GM19193 (cell line): ENCODE measurements around the gene ZNF892.

Experiments used
- POLR2A ChIP-seq: IDR thresholded peaks from 4 replicates; pipeline ENCODE4 v1.6.1; 2011; ENCODE audit not compliant: insufficient read depth, insufficient read length; ENCODE audit errors: extremely low read depth

ZNF892 gene

DNA sequence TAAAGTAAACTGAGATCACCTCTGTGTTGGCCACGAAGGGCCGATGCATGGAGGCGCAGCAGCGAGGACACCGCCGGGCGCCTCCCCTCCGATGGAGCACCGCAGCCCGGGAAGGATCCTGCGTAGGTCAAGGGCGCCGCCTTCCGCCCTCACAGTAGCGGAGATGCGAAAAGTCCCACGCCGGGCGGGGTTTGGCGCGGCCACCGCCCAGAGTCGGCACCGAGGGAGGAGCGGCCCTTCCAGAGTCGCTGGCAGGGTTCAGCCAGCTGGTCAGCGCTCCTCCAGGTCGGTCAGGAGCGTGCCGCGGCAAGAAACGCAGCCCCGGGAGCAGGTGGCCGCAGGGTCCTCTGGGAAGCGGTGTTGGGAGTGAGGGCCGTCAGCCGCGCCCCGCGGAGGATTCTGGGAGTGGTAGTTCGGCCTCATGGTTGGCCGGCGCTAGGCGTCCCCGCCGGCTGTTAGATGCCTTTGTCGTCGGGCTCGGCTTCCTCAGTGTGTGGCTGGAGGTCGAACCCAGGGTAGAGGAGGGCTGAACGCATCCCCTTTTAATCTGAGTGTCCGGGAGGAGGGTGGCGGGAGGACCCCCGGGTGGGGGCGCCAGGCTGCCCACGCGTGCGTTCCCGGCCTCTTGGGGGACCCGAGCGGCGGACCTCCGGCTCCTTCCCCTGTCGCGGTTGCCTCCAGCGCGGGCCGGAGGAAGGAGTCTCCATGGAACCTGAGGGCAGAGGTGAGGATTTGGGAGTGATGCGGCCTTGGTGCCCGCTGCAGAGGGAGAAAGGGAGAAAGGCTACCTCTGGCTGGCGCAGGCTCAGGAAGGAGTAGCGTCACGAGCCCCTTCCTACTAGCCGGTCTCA lies at the start of gene ZNF892:
Gene ZNF892 (plus strand): TSS at position 411 of the 851 bp plus-strand sequence. CDS start 295 bp downstream, at position 706.
- peak; percentile 65 for TF ChIP-seq POLR2A

DNA sequence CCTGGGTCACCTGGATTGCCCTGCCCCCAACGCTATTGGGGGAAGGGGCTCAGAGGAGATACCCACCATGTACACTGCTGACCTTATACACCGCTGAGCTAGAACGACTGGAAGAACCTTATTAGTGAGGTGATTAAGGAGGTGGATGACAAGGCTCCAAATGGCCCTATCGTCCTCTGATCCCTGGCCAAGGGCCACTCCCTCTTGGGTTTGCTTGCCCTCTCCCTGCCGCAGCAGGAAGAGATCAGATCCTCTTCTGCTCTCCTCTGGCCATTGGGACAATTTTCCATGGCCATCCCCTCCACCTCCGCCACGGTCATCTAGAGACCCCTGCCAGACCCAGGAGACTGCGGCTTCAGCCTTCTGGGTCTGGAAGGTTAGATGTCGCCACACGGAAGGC lies 48.9 kb upstream of the ZNF892 start:
- TF ChIP-seq POLR2A = no peak

- no peak for TF ChIP-seq POLR2A
These were observed 48.3 kb upstream of the ZNF892 start for GRCh38 chr2:95158891-95159619.

GRCh38 chr2:95159690-95160449 lies 47.5 kb upstream of the ZNF892 start, which contains the start of gene ZNF514:
TSS of gene ZNF514 (minus strand) at chr2:95159848. CDS start at chr2:95153253, 6,595 bp downstream.
- TF ChIP-seq POLR2A = peak; percentile 50

DNA sequence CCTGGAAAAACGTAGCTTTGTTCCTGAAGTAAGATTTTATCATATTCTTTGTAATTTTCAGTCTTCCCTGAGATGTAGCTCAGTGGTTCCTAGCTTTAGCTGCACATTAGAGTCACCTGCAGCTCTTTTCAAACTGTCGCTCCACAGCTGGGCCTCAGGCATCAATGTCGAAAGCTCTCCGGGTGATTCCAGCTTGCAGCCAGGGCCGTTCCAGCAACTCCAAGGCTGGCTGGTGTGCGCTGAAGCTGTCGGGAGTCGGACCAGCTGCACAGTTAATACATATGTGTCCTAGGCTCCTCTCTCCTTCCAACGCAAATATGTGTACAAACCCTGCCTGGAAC lies 42.3 kb upstream of the ZNF892 start:
- TF ChIP-seq POLR2A = no peak

DNA sequence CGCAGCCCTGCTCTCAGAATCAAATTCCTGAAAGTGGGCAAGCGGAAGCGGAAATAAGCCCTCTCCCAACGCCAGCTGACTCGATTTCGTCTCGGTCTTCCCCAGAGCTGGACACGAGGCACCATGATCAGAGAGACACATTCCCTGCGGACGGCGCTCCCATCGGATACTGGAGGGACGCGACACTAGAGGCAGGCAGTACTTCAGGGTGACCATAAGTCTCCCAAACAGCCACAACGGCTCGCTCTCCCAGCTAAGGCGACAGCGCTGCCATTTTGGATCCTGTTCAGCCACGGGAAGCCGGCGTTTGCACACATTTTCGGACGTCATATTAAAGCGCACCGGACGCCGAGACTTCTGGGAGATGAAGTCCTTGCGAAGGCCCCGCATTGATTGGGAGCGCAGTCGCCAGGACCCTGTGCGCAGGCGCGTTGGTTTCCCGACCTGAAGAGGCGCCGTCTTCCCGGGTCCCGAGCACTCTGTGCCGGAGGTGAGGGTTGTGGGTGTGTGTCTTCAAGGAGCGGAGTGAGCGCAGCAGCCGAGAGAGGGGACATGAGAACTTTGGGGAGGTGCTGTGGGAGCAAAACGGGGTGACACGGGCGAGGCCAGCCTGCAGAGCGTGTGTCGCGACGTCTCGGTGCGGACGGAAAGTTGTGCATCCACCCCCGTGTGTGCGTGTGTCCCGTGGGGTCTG lies 41.8 kb upstream of the ZNF892 start, which contains the start of gene ZNF2:
Gene ZNF2 (plus strand): TSS at position 439 of the 694 bp plus-strand sequence. CDS start 10,418 bp downstream, outside the sequence.
- TF ChIP-seq POLR2A = peak; percentile 93

DNA sequence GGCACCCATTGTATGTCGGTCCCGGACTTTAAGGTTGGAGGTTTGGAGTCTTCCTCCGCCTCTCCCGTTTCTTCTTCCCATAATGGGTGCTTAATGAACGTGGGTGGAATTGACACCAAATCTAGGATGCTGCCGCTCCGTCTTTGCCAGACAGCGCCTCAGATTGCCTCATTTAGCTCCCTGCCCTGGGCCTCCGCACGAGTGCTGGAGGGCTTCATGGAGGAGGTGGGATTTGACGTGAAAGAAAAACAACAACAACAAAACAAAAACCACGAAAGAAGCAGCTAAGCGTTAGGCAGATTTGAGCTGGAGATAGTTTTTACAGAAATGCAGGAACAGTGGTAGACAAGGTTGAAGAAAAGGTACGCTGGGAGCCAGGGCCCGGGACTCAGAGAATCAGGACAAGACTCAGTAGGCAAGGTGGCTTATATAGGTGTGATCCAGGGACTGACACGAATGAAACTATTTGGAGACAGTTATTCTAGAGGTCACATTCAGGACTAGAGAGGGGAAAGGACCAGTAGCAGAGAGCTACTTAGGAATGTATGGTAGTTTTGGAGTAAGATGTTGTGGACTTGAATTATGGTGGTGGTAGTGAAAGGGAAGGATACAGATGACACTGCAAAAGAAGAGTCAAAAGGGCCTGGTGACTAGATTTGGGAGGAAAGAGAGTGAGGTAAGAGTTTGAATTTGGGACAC lies 41.1 kb upstream of the ZNF892 start:
- no peak for TF ChIP-seq POLR2A

- TF ChIP-seq POLR2A = no peak
These were observed 35.4 kb upstream of the ZNF892 start for GRCh38 chr2:95171902-95172301.

GRCh38 chr2:95174031-95174542 lies 33.2 kb upstream of the ZNF892 start:
- TF ChIP-seq POLR2A = no peak

DNA sequence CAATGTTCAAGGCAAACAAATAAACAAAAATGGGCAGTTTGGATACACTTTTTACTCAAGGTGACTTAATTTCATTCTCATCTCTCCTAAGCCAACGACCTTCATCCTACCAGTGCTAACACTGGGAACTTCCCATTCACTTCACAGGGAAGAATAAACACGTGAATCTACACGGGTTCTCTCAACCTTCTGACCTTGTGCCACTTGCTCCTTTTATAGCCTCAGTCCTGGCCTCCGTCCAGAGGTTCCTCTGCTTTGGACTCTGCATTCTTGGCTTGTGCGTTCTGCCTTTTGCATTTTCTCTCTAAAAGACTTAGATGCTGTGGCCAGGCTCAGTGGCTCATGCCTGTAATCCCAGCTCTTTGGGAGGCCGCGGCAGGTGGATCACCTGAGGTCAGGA lies 27.9 kb upstream of the ZNF892 start:
- no peak for TF ChIP-seq POLR2A

DNA sequence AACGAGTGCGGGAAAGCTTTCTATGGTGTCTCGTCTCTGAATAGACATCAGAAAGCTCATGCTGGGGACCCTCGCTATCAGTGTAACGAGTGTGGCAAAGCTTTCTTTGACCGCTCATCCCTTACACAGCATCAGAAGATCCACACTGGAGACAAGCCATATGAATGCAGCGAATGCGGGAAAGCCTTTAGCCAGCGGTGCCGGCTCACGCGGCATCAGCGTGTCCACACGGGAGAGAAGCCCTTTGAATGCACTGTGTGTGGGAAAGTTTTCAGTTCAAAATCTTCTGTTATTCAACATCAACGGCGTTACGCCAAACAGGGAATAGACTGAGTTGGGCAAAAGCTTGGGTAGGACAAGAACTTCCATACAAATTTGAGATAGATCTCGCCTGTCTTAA lies 25.5 kb upstream of the ZNF892 start:
- no peak for TF ChIP-seq POLR2A

DNA sequence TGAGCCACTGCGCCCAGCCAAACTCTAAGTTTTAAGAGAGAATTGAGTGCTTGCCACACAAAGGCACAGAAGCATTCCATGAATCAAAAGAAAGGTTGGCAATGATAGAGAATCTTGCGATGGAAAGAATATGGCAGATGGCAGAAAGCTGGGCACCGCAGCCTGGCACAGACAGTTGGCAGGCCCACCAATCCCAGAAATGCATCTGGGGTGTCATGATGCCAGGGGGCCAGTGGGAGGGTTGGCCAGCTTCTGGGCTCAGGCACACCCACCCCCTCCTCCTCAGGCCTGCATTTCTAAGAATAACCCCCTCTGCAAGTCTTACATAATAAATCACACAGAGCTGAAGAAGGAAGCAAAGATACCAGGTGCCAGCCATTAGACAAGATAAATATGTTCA lies 22.1 kb upstream of the ZNF892 start:
- TF ChIP-seq POLR2A = no peak

- TF ChIP-seq POLR2A = no peak
These were observed 21.3 kb upstream of the ZNF892 start for GRCh38 chr2:95185973-95186372.

GRCh38 chr2:95203911-95204310 lies 3.4 kb upstream of the ZNF892 start:
- no peak for TF ChIP-seq POLR2A
